Hepatocyte (in vitro differentiated cells): Measurements from ENCODE around the gene KCNB1.

Experiments
- EZH2phosphoT487 ChIP-seq: fragments of 200-600 bp; sonication (generic); IDR thresholded peaks from one replicate; pipeline ENCODE4 v1.6.1; 2018; ENCODE audit warnings: antibody characterized with exemption, mild to moderate bottlenecking, low read depth, moderate library complexity; ENCODE audit not compliant: unreplicated experiment, severe bottlenecking
- TF ChIP-seq, protein P1 (sequence below): fragments of 200-600 bp; sonication (generic); IDR thresholded peaks from 2 replicates; pipeline ENCODE4 v1.5.1; 2016; ENCODE audit warnings: antibody characterized with exemption, mild to moderate bottlenecking; ENCODE audit not compliant: poor library complexity

DNA sequence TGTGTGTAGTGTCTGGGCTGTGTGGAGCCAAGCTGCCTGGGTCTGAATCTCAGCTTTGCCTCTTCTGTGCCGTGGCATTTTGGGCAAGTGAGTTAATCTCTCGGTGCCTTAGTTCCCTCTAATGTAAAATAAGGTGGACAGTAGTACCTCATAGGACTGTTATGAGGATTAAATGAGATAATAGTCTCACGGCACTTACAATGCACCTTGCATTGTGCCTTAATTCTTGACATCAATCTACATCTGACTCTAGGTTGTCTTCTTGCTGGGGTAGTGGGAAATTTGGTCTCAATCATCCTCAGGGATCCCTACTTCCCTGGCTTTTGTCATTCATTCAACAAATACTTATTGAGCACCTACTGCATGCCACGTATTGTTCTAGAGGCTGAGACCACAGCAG is 133.9 kb downstream of the KCNB1 start:
- TF ChIP-seq, protein P1, sequence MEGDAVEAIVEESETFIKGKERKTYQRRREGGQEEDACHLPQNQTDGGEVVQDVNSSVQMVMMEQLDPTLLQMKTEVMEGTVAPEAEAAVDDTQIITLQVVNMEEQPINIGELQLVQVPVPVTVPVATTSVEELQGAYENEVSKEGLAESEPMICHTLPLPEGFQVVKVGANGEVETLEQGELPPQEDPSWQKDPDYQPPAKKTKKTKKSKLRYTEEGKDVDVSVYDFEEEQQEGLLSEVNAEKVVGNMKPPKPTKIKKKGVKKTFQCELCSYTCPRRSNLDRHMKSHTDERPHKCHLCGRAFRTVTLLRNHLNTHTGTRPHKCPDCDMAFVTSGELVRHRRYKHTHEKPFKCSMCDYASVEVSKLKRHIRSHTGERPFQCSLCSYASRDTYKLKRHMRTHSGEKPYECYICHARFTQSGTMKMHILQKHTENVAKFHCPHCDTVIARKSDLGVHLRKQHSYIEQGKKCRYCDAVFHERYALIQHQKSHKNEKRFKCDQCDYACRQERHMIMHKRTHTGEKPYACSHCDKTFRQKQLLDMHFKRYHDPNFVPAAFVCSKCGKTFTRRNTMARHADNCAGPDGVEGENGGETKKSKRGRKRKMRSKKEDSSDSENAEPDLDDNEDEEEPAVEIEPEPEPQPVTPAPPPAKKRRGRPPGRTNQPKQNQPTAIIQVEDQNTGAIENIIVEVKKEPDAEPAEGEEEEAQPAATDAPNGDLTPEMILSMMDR = no peak
- TF ChIP-seq EZH2phosphoT487 = no peak
